Karpas-422 (cell line): ENCODE data around the gene RAET1E. TPM values are rescaled to one million over a fixed set of nuclear protein-coding genes. Genes with fewer than 3 reads are reported as not detected.
A peak's percentile ranks its signal among the peaks of the same experiment; 100 is the strongest.
"Not testable (repeated sequence)": the region's sequence is repeated elsewhere in the genome, so short reads cannot be mapped to it uniquely, and the experiment has no call there.

Experiments
- DNase-seq: peaks from one replicate; pipeline ENCODE4 v3.0.0-alpha.2; 2015
- H2AFZ ChIP-seq: fragments of 200-600 bp; sonication (generic); 2 replicates; pipeline ENCODE4 v1.6.1; 2014; ENCODE audit warnings: antibody characterized with exemption, low read length, mixed read lengths
- H3K27ac ChIP-seq: fragments of 200-600 bp; sonication (generic); 2 replicates; pipeline ENCODE4 v1.5.1; 2014; ENCODE audit warnings: mild to moderate bottlenecking, low read length, moderate library complexity
- H3K27me3 ChIP-seq: fragments of 200-600 bp; sonication (generic); 2 replicates; pipeline ENCODE4 v1.6.1; 2014; ENCODE audit warnings: low read length, mixed read lengths
- H3K36me3 ChIP-seq: fragments of 200-600 bp; sonication (generic); 2 replicates; pipeline ENCODE4 v1.6.1; 2014; ENCODE audit warnings: low read length, mixed read lengths; ENCODE audit not compliant: insufficient read depth
- H3K4me1 ChIP-seq: fragments of 200-600 bp; sonication (generic); 2 replicates; pipeline ENCODE4 v1.6.1; 2014; ENCODE audit warnings: mild to moderate bottlenecking, low read length, mixed read lengths
- H3K4me2 ChIP-seq: fragments of 200-600 bp; sonication (generic); 2 replicates; pipeline ENCODE4 v1.6.1; 2014; ENCODE audit warnings: low read length, low read depth, mild to moderate bottlenecking; ENCODE audit not compliant: poor library complexity, severe bottlenecking
- H3K4me3 ChIP-seq: fragments of 200-600 bp; sonication (generic); 2 replicates; pipeline ENCODE4 v1.5.1; 2014; ENCODE audit warnings: mild to moderate bottlenecking, antibody characterized with exemption, low read length, mixed read lengths
- H3K79me2 ChIP-seq: fragments of 200-600 bp; sonication (generic); 2 replicates; pipeline ENCODE4 v1.6.1; 2014; ENCODE audit warnings: mild to moderate bottlenecking, low read length, mixed read lengths
- H3K9ac ChIP-seq: fragments of 200-600 bp; sonication (generic); 2 replicates; pipeline ENCODE4 v1.6.0; 2014; ENCODE audit warnings: low read length
- H3K9me2 ChIP-seq: fragments of 200-600 bp; sonication (generic), shearing (Covaris generic); replicated peaks from 2 replicates; pipeline ENCODE4 v1.6.0; 2014; ENCODE audit warnings: mild to moderate bottlenecking, low read length, moderate library complexity; ENCODE audit not compliant: insufficient read depth
- H3K9me3 ChIP-seq: fragments of 300-700, 200-600 bp; sonication (generic); 2 replicates; pipeline ENCODE4 v1.6.1; 2014; ENCODE audit warnings: low read length, mixed read lengths
- H4K20me1 ChIP-seq: fragments of 200-600 bp; sonication (generic); 2 replicates; pipeline ENCODE4 v1.6.1; 2014; ENCODE audit warnings: mild to moderate bottlenecking, antibody characterized with exemption, low read length, low read depth; ENCODE audit not compliant: insufficient read depth
- total RNA-seq: library from RNA; depleted of rRNA; stranded (reverse); fragments of >200 nt; shearing (Covaris generic); gene quantifications from 2 replicates; pipeline ENCODE4 v1.2.3, GENCODE V29; 2014; ENCODE audit warnings: low replicate concordance

RAET1E gene
- total RNA-seq, 1 experiment from 2014 or later, result not detected

DNA sequence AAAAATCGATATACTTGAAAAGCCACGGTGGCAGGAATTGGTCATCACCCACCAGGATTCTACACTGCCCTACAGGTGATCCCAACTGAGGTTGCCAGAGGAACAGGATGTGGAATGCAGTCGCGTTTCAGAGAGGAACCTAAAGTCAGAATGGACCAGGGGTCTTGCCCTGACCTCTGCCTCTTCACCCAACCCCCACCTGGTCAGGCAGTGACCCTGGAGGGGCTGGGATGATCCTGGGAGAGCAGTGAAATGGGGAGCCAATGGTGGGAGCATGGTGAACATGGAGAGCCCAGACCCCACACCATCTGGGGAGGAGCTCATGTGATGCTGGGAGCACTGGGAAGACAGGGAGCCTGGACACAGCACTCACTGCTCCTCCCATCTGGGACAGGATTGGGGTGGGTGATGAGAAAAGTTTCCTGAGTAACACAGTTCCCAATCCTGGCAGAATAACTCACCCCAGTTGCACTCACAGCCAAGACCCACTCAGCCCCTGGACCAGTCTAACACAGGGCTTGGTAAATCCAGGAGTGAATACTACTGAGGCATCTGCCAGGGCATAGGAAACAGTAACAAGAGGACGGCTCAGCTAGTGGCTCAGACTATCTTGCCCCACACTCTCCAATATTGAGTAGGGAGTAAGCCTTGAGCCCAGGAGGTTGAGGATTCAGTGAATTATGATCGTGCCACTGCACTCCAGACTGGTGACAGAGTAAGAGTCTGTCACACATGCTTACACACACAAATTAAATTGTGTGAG, 42.2 kb upstream of the RAET1E start:
- no peak overlapping the region for H3K9ac ChIP-seq
- no peaks in the 10 kb centered on the region for H3K9me3 ChIP-seq
- H3K4me1 ChIP-seq, result peaks cover 16% of the 10 kb centered on the region
- no peak overlapping the region for H3K4me2 ChIP-seq
- H3K36me3 ChIP-seq, result no peaks in the 10 kb centered on the region
- H3K27ac ChIP-seq, result no peak overlapping the region
- DNase-seq, result peak; percentile 36
- peaks cover 4% of the 10 kb centered on the region; the same call in 1 of the 2 replicates for H3K27me3 ChIP-seq
- H3K9me2 ChIP-seq, result no peaks in the 10 kb centered on the region
- H4K20me1 ChIP-seq, result no peaks in the 10 kb centered on the region
- H3K4me3 ChIP-seq, result no peak overlapping the region
- H2AFZ ChIP-seq, result no peak overlapping the region
- no peaks in the 10 kb centered on the region for H3K79me2 ChIP-seq

DNA sequence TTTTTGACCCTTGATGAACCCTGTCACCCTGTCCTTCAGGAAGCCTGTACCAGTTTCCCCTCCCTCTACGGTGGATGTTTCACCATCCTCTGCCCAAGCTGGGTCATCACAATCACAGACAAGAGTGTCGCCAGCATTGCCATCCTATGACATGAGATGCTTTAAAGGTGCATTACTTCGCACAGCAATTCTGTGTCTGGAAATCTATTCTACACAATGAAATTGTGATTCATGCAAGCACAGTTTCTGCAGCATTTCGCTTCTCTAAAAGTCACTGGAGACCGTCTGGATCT, 41.4 kb upstream of the RAET1E start:
- H3K9me2 ChIP-seq, result no peaks in the 10 kb centered on the region
- peak overlapping the region; percentile 66 for H3K4me3 ChIP-seq
- no peaks in the 10 kb centered on the region for H3K36me3 ChIP-seq
- DNase-seq, result no peak
- H3K9me3 ChIP-seq, result no peaks in the 10 kb centered on the region
- peaks cover 23% of the 10 kb centered on the region for H3K4me1 ChIP-seq
- peak overlapping the region; percentile 73 for H3K4me2 ChIP-seq
- no peak overlapping the region for H3K27ac ChIP-seq
- H4K20me1 ChIP-seq, result no peaks in the 10 kb centered on the region
- peaks cover 4% of the 10 kb centered on the region; the same call in 1 of the 2 replicates for H3K27me3 ChIP-seq
- peak overlapping the region; percentile 75; the same call in 1 of the 2 replicates for H3K9ac ChIP-seq
- H2AFZ ChIP-seq, result peak overlapping the region; percentile 89; the same call in 1 of the 2 replicates
- no peaks in the 10 kb centered on the region for H3K79me2 ChIP-seq

DNA sequence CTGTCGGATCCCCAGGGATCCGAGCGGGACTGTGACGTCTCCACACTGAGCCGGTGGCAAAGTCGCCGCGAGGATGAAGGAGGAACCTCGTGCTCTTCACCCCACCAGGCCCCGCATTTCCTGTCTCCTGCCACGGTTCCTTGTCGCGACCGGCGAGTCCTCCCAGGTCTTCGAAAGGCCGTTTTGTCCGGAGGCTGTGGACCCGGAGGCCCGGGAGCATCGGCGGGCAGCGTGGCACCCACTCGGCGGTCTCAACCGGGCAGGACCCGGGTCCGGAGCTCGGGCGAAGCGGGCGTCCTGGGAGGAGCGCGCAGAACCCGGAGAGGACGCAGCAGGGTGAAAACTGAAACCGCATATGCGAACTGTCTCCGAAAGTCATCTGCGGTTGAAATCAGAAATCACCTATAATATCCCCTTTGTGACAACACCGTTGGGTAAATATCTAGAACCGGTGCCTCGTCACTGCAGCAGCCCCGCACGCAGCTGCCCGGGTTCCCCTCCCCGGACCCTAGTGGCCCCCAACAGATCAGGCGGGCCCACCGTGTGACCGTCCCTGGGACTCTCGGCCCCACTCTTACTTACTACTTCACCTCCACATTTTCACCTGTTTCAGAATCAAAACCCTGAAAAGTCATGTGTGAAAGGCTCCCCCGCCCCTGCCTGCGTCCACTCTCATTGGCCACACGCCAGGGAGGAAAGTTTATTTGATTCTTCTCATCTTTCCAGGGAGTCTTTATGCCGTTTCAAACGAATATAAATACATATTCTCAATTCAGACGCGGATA, 40.9 kb upstream of the RAET1E start:
- peaks cover 23% of the 10 kb centered on the region for H3K4me1 ChIP-seq
- peak overlapping the region; percentile 73 for H3K4me2 ChIP-seq
- H3K4me3 ChIP-seq, result peak overlapping the region; percentile 66
- H3K79me2 ChIP-seq, result no peaks in the 10 kb centered on the region
- peak overlapping the region; percentile 89 for H2AFZ ChIP-seq
- peak; percentile 73 for DNase-seq
- peak overlapping the region; percentile 75 for H3K9ac ChIP-seq
- H3K27me3 ChIP-seq, result peaks cover 4% of the 10 kb centered on the region; the same call in 1 of the 2 replicates
- no peaks in the 10 kb centered on the region for H3K9me3 ChIP-seq
- H3K36me3 ChIP-seq, result no peaks in the 10 kb centered on the region
- H3K27ac ChIP-seq, result no peak overlapping the region
- no peaks in the 10 kb centered on the region for H3K9me2 ChIP-seq
- H4K20me1 ChIP-seq, result no peaks in the 10 kb centered on the region

DNA sequence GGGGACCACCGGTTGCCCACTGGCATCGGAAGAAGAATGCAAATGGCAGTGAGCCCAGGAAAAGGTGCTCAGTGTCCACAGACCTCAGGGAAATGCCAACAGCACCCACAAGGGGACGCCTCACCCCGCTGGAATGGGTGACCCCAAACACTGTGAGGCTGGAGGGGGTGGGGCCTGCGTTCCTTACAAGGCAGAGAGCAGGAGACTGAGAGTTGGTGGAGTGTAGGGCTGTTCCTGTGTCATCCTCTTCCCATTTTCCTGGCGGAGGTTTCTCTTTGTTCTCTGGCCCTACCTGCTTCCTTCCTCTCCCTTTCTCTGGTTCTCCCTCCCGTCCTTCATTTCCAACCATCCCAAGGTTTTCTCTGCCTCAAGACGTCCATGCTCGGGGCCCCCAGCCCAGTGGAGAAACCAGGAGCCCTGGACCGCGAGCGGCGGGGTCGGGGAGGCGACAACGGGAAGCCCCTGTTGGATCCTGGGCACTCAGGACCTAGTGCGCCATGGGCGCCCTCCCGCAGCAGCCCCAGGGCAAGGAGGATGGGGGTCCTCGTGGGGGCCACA, 40.2 kb upstream of the RAET1E start:
- not testable (repeated sequence) for H3K27me3 ChIP-seq, H3K9me2 ChIP-seq, H4K20me1 ChIP-seq, H3K79me2 ChIP-seq, H3K36me3 ChIP-seq, DNase-seq, H3K27ac ChIP-seq, H3K9me3 ChIP-seq
- Histone ChIP-seq H3K4me2 (peak overlapping the region; percentile 73), H3K4me1 (peaks cover 23% of the 10 kb centered on the region), H3K4me3 (peak overlapping the region; percentile 66), H3K9ac (peak overlapping the region; percentile 75), H2AFZ (peak overlapping the region; percentile 89)

DNA sequence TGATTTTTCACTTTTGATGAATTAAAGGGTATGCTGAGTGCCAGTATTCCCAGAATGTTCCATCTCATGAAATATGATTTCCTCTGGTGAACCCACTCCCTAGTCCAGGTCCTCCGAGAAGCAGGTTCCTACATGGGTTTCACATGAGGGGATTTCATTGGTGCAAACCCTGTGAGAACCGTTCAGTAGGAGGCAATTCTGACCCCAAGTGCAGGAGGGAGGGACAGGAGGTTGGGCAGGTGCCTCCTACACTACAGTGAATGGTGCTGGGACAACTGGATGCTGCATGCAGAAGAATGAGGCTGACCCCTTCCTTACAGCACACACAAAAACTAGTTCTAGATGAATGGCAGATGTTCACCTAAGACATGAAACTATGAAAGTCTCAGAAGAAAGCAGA, 38.8 kb upstream of the RAET1E start:
- no peak overlapping the region for H2AFZ ChIP-seq
- no peaks in the 10 kb centered on the region for H3K79me2 ChIP-seq
- no peaks in the 10 kb centered on the region for H3K9me3 ChIP-seq
- H4K20me1 ChIP-seq, result no peaks in the 10 kb centered on the region
- no peak overlapping the region for H3K9ac ChIP-seq
- H3K4me1 ChIP-seq, result peaks cover 23% of the 10 kb centered on the region
- no peak for DNase-seq
- no peak overlapping the region for H3K4me3 ChIP-seq
- H3K27me3 ChIP-seq, result peaks cover 4% of the 10 kb centered on the region; the same call in 1 of the 2 replicates
- H3K4me2 ChIP-seq, result no peak overlapping the region
- H3K9me2 ChIP-seq, result no peaks in the 10 kb centered on the region
- no peaks in the 10 kb centered on the region for H3K36me3 ChIP-seq
- no peak overlapping the region for H3K27ac ChIP-seq

DNA sequence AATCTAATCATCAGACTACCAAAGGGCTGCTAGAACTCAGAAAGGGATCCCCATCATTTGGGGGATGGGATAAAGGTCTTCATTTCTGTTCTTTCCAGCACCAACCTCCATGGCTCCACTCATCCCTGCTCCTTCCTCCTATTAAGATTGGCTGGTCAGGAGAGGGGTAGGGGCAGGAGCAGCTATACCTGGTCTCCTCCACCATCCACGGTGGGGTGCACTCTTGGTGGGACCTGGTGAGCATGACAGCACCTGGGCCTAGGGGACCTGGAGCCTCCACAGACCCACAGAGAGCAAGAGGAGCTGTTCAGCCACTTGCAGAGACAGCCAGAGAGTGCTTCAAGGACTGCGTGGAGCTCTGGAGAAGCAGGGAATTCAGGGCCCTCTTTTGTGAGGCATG, 37.8 kb upstream of the RAET1E start:
- peaks cover 4% of the 10 kb centered on the region; the same call in 1 of the 2 replicates for H3K27me3 ChIP-seq

DNA sequence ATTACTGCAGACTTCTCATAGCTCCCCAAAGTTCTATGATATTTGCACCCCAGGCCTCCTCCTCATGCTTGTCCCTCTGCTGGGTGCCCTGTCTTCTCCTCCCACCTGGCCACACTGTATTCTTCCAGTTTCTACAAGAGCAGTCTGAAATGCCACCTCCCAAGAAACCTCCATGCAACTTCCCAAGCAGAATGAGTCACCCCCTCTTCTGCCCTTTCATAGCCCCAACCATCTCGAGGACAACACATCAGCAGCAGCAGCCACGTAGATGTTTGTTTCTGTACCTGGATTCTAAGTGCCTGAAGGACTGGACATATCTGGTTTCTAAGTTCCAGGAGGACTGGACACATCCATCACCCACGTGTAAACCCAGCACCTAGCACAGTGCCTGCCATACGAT, 37.3 kb upstream of the RAET1E start:
- H3K4me2 ChIP-seq, result no peak overlapping the region
- peaks cover 23% of the 10 kb centered on the region for H3K4me1 ChIP-seq
- H3K9me2 ChIP-seq, result no peaks in the 10 kb centered on the region
- peaks cover 3% of the 10 kb centered on the region; the same call in 1 of the 2 replicates for H3K27me3 ChIP-seq
- no peaks in the 10 kb centered on the region for H3K36me3 ChIP-seq
- H4K20me1 ChIP-seq, result no peaks in the 10 kb centered on the region
- no peak overlapping the region for H3K27ac ChIP-seq
- H3K9ac ChIP-seq, result no peak overlapping the region
- peak; percentile 27 for DNase-seq
- no peaks in the 10 kb centered on the region for H3K9me3 ChIP-seq
- no peak overlapping the region for H2AFZ ChIP-seq
- no peak overlapping the region; the same call in 1 of the 2 replicates for H3K4me3 ChIP-seq
- no peaks in the 10 kb centered on the region for H3K79me2 ChIP-seq

More for the DNA sequence above, 37.8 kb upstream of the RAET1E start:
- H3K9me2 ChIP-seq, result no peaks in the 10 kb centered on the region
- no peak overlapping the region for H3K27ac ChIP-seq
- no peaks in the 10 kb centered on the region for H3K36me3 ChIP-seq
- H4K20me1 ChIP-seq, result no peaks in the 10 kb centered on the region
- DNase-seq, result peak; percentile 28
- H3K79me2 ChIP-seq, result no peaks in the 10 kb centered on the region
- H3K4me2 ChIP-seq, result no peak overlapping the region
- no peak overlapping the region for H3K4me3 ChIP-seq
- H3K4me1 ChIP-seq, result peaks cover 23% of the 10 kb centered on the region
- H3K9ac ChIP-seq, result no peak overlapping the region
- no peak overlapping the region for H2AFZ ChIP-seq
- H3K9me3 ChIP-seq, result no peaks in the 10 kb centered on the region
